22Rv1 (cell line): ENCODE measurements around the gene HMOX1.
A peak's percentile ranks its signal among the peaks of the same experiment; 100 is the strongest.

Source experiments
- H3K27ac ChIP-seq: fragments of 450-650 bp; 2 replicates; pipeline ENCODE4 v1.5.1; 2017
- ZFX ChIP-seq: fragments of 450-650 bp; IDR thresholded peaks from 2 replicates; pipeline ENCODE4 v1.6.1; 2017; ENCODE audit warnings: antibody characterized with exemption, borderline replicate concordance
- TF ChIP-seq, protein P1 (sequence below): fragments of 450-650 bp; IDR thresholded peaks from 2 replicates; pipeline ENCODE4 v1.5.1; 2017; ENCODE audit warnings: mild to moderate bottlenecking

The HMOX1 gene

GRCh38 chr22:35347462-35347861 is 33.4 kb upstream of the HMOX1 start:
- no peak overlapping the region for H3K27ac ChIP-seq
- TF ChIP-seq, protein P1, sequence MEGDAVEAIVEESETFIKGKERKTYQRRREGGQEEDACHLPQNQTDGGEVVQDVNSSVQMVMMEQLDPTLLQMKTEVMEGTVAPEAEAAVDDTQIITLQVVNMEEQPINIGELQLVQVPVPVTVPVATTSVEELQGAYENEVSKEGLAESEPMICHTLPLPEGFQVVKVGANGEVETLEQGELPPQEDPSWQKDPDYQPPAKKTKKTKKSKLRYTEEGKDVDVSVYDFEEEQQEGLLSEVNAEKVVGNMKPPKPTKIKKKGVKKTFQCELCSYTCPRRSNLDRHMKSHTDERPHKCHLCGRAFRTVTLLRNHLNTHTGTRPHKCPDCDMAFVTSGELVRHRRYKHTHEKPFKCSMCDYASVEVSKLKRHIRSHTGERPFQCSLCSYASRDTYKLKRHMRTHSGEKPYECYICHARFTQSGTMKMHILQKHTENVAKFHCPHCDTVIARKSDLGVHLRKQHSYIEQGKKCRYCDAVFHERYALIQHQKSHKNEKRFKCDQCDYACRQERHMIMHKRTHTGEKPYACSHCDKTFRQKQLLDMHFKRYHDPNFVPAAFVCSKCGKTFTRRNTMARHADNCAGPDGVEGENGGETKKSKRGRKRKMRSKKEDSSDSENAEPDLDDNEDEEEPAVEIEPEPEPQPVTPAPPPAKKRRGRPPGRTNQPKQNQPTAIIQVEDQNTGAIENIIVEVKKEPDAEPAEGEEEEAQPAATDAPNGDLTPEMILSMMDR = no peak
- no peak for TF ChIP-seq ZFX

DNA sequence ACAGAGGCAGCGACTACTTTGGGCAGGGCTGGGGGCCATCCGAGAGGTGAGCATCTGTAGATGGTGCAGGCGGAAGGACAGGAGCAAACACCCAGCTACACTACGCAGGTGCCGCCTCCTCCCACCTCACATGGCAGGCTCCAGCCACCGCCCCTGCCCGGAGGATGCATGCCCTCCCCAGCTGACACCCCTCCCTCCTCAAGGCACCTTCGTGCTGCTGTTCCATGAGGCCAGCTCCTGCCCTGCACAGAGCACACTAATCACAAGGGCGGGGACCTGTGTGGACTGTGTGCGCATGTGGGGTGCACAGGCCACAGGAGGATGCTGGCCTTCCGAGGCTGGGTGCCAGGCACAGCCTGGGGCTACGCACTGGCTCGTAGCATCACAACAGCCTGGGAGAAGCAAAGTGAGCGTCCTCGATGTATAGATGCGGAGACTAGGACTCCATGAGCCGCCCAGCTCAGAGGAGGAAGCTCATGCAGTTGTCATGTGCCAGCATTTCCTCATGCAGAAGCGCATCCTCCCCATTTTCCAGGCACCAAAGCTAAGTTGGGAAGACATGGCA is 32.8 kb upstream of the HMOX1 start:
- H3K27ac ChIP-seq = no peak overlapping the region
- no peak for TF ChIP-seq ZFX
- TF ChIP-seq, protein P1 = no peak

- H3K27ac ChIP-seq = no peak overlapping the region
- TF ChIP-seq, protein P1 = no peak
- TF ChIP-seq ZFX = no peak
These were observed 32.2 kb upstream of the HMOX1 start for GRCh38 chr22:35348703-35349102.

- H3K27ac ChIP-seq = no peak overlapping the region
- TF ChIP-seq, protein P1 = no peak
- no peak for TF ChIP-seq ZFX
These were observed 31.6 kb upstream of the HMOX1 start for GRCh38 chr22:35349368-35349703.

DNA sequence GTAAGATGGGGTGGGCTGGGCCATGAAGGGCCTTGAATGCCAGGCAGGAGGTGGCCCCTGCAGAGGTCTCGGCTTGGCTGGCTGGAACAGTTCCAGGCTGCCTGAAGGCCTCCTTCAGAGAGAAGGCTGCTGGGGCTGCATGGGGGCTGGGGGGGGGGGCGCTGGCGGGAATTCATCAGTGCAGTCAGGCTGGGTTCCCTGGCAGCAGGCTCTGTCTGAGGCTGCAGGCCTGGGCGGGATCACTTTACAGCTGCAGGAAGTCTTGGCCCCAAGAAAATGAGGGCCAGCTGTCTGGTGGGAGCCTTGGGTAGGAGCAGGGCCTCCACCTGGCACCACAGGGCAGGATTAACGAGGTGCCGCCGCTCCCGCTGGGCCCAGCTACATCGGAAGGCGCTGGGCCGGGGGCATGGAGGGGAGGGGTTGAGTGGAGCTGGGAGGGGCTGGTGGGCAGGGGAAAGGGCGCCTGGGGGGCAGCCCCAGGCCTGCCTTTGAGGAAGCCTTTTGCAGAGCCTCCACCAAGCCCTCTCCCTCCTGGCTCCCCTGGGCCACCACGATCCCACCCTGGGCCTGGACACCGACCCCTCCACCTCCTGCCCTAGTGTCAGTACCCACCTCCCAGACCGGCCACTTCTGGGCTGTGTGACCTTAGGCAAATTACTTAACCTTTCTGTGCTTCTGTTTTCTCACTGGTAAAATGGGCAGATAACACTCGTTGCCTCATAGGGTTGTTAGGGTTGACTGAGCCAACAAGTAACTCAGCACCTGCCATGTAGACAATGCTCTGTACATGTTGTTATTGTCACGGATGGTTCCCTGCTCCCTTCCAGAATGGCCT is 31.0 kb upstream of the HMOX1 start:
- H3K27ac ChIP-seq = peak overlapping the region; percentile 60
- TF ChIP-seq, protein P1 = no peak
- no peak for TF ChIP-seq ZFX

GRCh38 chr22:35350539-35351503 is 30.1 kb upstream of the HMOX1 start:
- no peak for TF ChIP-seq ZFX
- TF ChIP-seq, protein P1 = peak; percentile 83
- H3K27ac ChIP-seq = peak overlapping the region; percentile 60
